H9 (cell line): Measurements from ENCODE around the gene CSNK2A2. TPM values are rescaled to one million over a fixed set of nuclear protein-coding genes. Genes with fewer than 3 reads are reported as not detected.

Experiments used
- DNase-seq: peaks from one replicate; pipeline ENCODE4 v3.0.0-alpha.2; 2017
- H2AFZ ChIP-seq: one replicate; pipeline ENCODE4 v1.6.1; 2013; ENCODE audit warnings: mild to moderate bottlenecking, low read length, control low read depth, moderate library complexity
- H2AK5ac ChIP-seq: 2 replicates; pipeline ENCODE4 v1.6.1; 2013; ENCODE audit warnings: low read length, control low read depth, mixed read lengths; ENCODE audit not compliant: insufficient read length
- H2BK120ac ChIP-seq: one replicate; pipeline ENCODE4 v1.6.1; 2013; ENCODE audit warnings: low read depth, mild to moderate bottlenecking, low read length, control low read depth, inconsistent platforms; ENCODE audit not compliant: poor library complexity, severe bottlenecking
- H2BK12ac ChIP-seq: 2 replicates; pipeline ENCODE4 v1.6.1; 2013; ENCODE audit warnings: low read length, control low read depth, mixed read lengths, low read depth; ENCODE audit not compliant: insufficient read length
- H2BK15ac ChIP-seq: 2 replicates; pipeline ENCODE4 v1.6.1; 2013; ENCODE audit warnings: low read depth, low read length, control low read depth
- H2BK20ac ChIP-seq: one replicate; pipeline ENCODE4 v1.6.1; 2013; ENCODE audit warnings: low read depth, mild to moderate bottlenecking, low read length, control low read depth, inconsistent platforms; ENCODE audit not compliant: poor library complexity, severe bottlenecking
- H2BK5ac ChIP-seq: 2 replicates; pipeline ENCODE4 v1.6.1; 2013; ENCODE audit warnings: low read length, control low read depth, mixed read lengths; ENCODE audit not compliant: insufficient read length
- H3K14ac ChIP-seq: 2 replicates; pipeline ENCODE4 v1.6.1; 2013; ENCODE audit warnings: low read length, control low read depth; ENCODE audit not compliant: insufficient read depth
- H3K18ac ChIP-seq: 2 replicates; pipeline ENCODE4 v1.6.1; 2013; ENCODE audit warnings: low read depth, mild to moderate bottlenecking, mixed read lengths, low read length, control low read depth; ENCODE audit not compliant: insufficient read length
- H3K23ac ChIP-seq: 2 replicates; pipeline ENCODE4 v1.6.1; 2013; ENCODE audit warnings: low read length, control low read depth, mixed read lengths, low read depth; ENCODE audit not compliant: insufficient read length
- H3K23me2 ChIP-seq: 2 replicates; pipeline ENCODE4 v1.6.1; 2013; ENCODE audit warnings: low read depth, mild to moderate bottlenecking, mixed read lengths, low read length, control low read depth; ENCODE audit not compliant: insufficient read length, poor library complexity, severe bottlenecking
- H3K27ac ChIP-seq: 2 replicates; pipeline ENCODE4 v1.5.1; 2013; ENCODE audit warnings: low read length, control low read depth, mixed read lengths, low read depth; ENCODE audit not compliant: insufficient read length
- H3K27me3 ChIP-seq: 2 replicates; pipeline ENCODE4 v1.6.1; 2013; ENCODE audit warnings: low read length, control low read depth, inconsistent platforms; ENCODE audit not compliant: insufficient read depth
- H3K4ac ChIP-seq: 2 replicates; pipeline ENCODE4 v1.6.1; 2013; ENCODE audit warnings: low read depth, mild to moderate bottlenecking, control low read depth, inconsistent platforms, low read length, moderate library complexity
- H3K4me1 ChIP-seq: 2 replicates; pipeline ENCODE4 v1.6.1; 2013; ENCODE audit warnings: low read length, control low read depth, inconsistent platforms; ENCODE audit not compliant: insufficient read depth
- H3K4me2 ChIP-seq: 2 replicates; pipeline ENCODE4 v1.6.1; 2013; ENCODE audit warnings: low read length, control low read depth, mixed read lengths; ENCODE audit not compliant: insufficient read length, insufficient read depth
- H3K56ac ChIP-seq: 2 replicates; pipeline ENCODE4 v1.6.1; 2013; ENCODE audit warnings: low read depth, mild to moderate bottlenecking, mixed read lengths, low read length, control low read depth; ENCODE audit not compliant: insufficient read length
- H3K79me1 ChIP-seq: 2 replicates; pipeline ENCODE4 v1.6.1; 2013; ENCODE audit warnings: low read depth, mild to moderate bottlenecking, moderate library complexity, low read length, control low read depth, inconsistent platforms; ENCODE audit not compliant: insufficient read depth, poor library complexity, severe bottlenecking
- H3K79me2 ChIP-seq: 2 replicates; pipeline ENCODE4 v1.6.1; 2013; ENCODE audit warnings: low read length, control low read depth, inconsistent platforms; ENCODE audit not compliant: insufficient read depth
- H3K9ac ChIP-seq: 2 replicates; pipeline ENCODE4 v1.6.1; 2013; ENCODE audit warnings: low read length, control low read depth, mixed read lengths; ENCODE audit not compliant: insufficient read length; ENCODE audit errors: extremely low read depth
- H3K9me3 ChIP-seq: one replicate; pipeline ENCODE4 v1.6.1; 2013; ENCODE audit warnings: low read depth, low read length, inconsistent platforms; ENCODE audit not compliant: control insufficient read depth
- H3T11ph ChIP-seq: one replicate; pipeline ENCODE4 v1.6.1; 2013; ENCODE audit warnings: mild to moderate bottlenecking, low read length, control low read depth, inconsistent platforms
- H4K20me1 ChIP-seq: one replicate; pipeline ENCODE4 v1.6.1; 2013; ENCODE audit not compliant: control insufficient read depth, insufficient read length, insufficient read depth
- H4K5ac ChIP-seq: 2 replicates; pipeline ENCODE4 v1.6.1; 2013; ENCODE audit warnings: low read depth, mild to moderate bottlenecking, mixed read lengths, low read length, control low read depth; ENCODE audit not compliant: insufficient read length
- H4K8ac ChIP-seq: replicated peaks from 2 replicates; pipeline ENCODE4 v1.6.1; 2013; ENCODE audit warnings: low read length, control low read depth, mixed read lengths, low read depth; ENCODE audit not compliant: insufficient read length
- H4K91ac ChIP-seq: 2 replicates; pipeline ENCODE4 v1.6.1; 2013; ENCODE audit warnings: low read depth, mild to moderate bottlenecking, moderate library complexity, mixed read lengths, low read length, control low read depth; ENCODE audit not compliant: insufficient read length
- H3K27ac Mint-ChIP-seq, 3 experiments: 2 replicates in 2 of 3; 3 replicates in 1 of 3; pipeline ENCODE4 v1.8.0; 2020 to 2021; ENCODE audit warnings: mixed read lengths in 3 of 3, mild to moderate bottlenecking in 1 of 3, moderate library complexity in 1 of 3
- H3K27me3 Mint-ChIP-seq: 2 replicates; pipeline ENCODE4 v1.8.0; 2021; ENCODE audit warnings: low read depth, mild to moderate bottlenecking, moderate library complexity, mixed read lengths
- H3K36me3 Mint-ChIP-seq, 3 experiments: 2 replicates in 2 of 3; 3 replicates in 1 of 3; pipeline ENCODE4 v1.8.0; 2020 to 2021; ENCODE audit warnings: low read depth in 3 of 3, mixed read lengths in 3 of 3; ENCODE audit not compliant: insufficient read depth in 1 of 3
- H3K4me1 Mint-ChIP-seq, 2 experiments: 2 replicates each; pipeline ENCODE4 v1.8.0; 2020; ENCODE audit warnings: mixed read lengths in 2 of 2
- H3K4me3 Mint-ChIP-seq, 2 experiments: 2 replicates in 1 of 2; 3 replicates in 1 of 2; pipeline ENCODE4 v1.8.0; 2020 to 2021; ENCODE audit warnings: mild to moderate bottlenecking in 2 of 2, mixed read lengths in 2 of 2, moderate library complexity in 1 of 2
- H3K9me3 Mint-ChIP-seq, 2 experiments: 2 replicates in 1 of 2; 3 replicates in 1 of 2; pipeline ENCODE4 v1.8.0; 2020; ENCODE audit warnings: mild to moderate bottlenecking in 2 of 2, mixed read lengths in 2 of 2, moderate library complexity in 1 of 2
- WGBS: extraction: QIAGEN DNeasy Blood & Tissue Kit; methylation state at CpG from one replicate; pipeline ENCODE4 v1.1.7; 2013; ENCODE audit warnings: missing lambda C conversion rate, low lambda C conversion rate, mixed read lengths; ENCODE audit not compliant: insufficient read length; ENCODE audit errors: extremely low coverage; 5-methylcytosine and 5-hydroxymethylcytosine counted together
- total RNA-seq: library from RNA; stranded (reverse); gene quantifications from 2 replicates; pipeline ENCODE4 v1.2.1, GENCODE V29; 2021
- TF ChIP-seq, protein P1 (sequence below): fragments of 200-600 bp; sonication (generic); conservative IDR thresholded peaks from 3 replicates; pipeline ENCODE4 v1.8.0; 2021; ENCODE audit warnings: antibody characterized with exemption, mild to moderate bottlenecking

Gene CSNK2A2
- total RNA-seq, 1 experiment from 2014 or later: 134 TPM

DNA sequence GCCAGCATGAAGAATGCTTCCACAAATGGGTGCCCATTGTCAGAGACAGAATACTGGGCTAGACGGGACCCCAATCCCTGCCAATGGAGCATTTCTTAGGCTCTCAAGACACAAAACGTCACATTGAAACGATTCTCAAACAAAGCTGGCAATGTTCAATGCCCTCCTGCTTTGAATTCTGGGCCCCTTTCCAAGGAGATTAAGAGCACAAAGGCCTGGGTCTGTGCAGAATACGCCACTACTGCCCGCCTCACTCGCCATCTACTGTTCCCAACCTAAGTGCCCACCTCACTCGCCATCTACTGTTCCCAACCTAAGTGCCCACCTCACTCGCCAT lies 78.4 kb downstream of the CSNK2A2 start:
- Histone ChIP-seq H3K4me2 (no peak overlapping the region), H3K79me2 (peaks cover 23% of the 10 kb centered on the region; the same call in 1 of the 2 replicates)
- no peak for DNase-seq

More for the DNA sequence above, 78.4 kb downstream of the CSNK2A2 start:
- Histone ChIP-seq H4K91ac (no peak overlapping the region), H3K56ac (no peak overlapping the region), H3T11ph (no peak overlapping the region), H2AK5ac (no peak overlapping the region), H3K18ac (no peak overlapping the region), H3K14ac (no peak overlapping the region), H3K79me1 (peaks cover 15% of the 10 kb centered on the region), H3K9ac (no peak overlapping the region), H3K4me1 (peaks cover 3% of the 10 kb centered on the region; the same call in 1 of the 2 replicates), H3K23me2 (no peaks in the 10 kb centered on the region), H2BK120ac (no peak overlapping the region), H4K5ac (no peak overlapping the region), H3K23ac (no peak overlapping the region), H3K4ac (no peak overlapping the region), H2BK5ac (no peak overlapping the region), H2BK12ac (no peak overlapping the region), H4K8ac (no peak overlapping the region), H3K27me3 (no peaks in the 10 kb centered on the region), H2AFZ (no peak overlapping the region), H3K9me3 (no peaks in the 10 kb centered on the region), H2BK20ac (no peak overlapping the region), H2BK15ac (no peak overlapping the region), H3K27ac (no peak overlapping the region), H4K20me1 (no peaks in the 10 kb centered on the region)
- H3K4me1 Mint-ChIP-seq: peaks cover 10 to 18% of the 10 kb centered on the region in 2 experiments
- no CpG with 5 or more reads among the region's 8 CpGs for WGBS
- peaks cover 17 to 25% (median 24%) of the 10 kb centered on the region in 3 experiments; a peak in 6 of 7 replicates for H3K36me3 Mint-ChIP-seq
- no peaks in the 10 kb centered on the region for H3K27me3 Mint-ChIP-seq
- no peak overlapping the region for H3K4me3 Mint-ChIP-seq
- TF ChIP-seq, protein P1, sequence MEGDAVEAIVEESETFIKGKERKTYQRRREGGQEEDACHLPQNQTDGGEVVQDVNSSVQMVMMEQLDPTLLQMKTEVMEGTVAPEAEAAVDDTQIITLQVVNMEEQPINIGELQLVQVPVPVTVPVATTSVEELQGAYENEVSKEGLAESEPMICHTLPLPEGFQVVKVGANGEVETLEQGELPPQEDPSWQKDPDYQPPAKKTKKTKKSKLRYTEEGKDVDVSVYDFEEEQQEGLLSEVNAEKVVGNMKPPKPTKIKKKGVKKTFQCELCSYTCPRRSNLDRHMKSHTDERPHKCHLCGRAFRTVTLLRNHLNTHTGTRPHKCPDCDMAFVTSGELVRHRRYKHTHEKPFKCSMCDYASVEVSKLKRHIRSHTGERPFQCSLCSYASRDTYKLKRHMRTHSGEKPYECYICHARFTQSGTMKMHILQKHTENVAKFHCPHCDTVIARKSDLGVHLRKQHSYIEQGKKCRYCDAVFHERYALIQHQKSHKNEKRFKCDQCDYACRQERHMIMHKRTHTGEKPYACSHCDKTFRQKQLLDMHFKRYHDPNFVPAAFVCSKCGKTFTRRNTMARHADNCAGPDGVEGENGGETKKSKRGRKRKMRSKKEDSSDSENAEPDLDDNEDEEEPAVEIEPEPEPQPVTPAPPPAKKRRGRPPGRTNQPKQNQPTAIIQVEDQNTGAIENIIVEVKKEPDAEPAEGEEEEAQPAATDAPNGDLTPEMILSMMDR: no peak
- H3K27ac Mint-ChIP-seq: no peak overlapping the region
- H3K9me3 Mint-ChIP-seq: no peaks in the 10 kb centered on the region
